HG02970 (cell line): Measurements from ENCODE around the gene G2E3.

Source experiments
- ATAC-seq: cut with Tn5 transposase; IDR thresholded peaks from one replicate; pipeline ENCODE4 v1.9.1; 2021; ENCODE audit warnings: mild to moderate bottlenecking, moderate library complexity, moderate number of reproducible peaks; ENCODE audit not compliant: unreplicated experiment, low FRiP score

The G2E3 gene

GRCh38 chr14:30648471-30648870, 89.5 kb downstream of the G2E3 start:
- ATAC-seq: no peak

- no peak for ATAC-seq
Measured at GRCh38 chr14:30651937-30652336, 93.0 kb downstream of the G2E3 start.

GRCh38 chr14:30655124-30655523, 96.2 kb downstream of the G2E3 start:
- ATAC-seq: no peak

GRCh38 chr14:30655658-30656057, 96.7 kb downstream of the G2E3 start:
- no peak for ATAC-seq

GRCh38 chr14:30656190-30656632, 97.3 kb downstream of the G2E3 start:
- ATAC-seq: no peak

GRCh38 chr14:30657050-30657449, 98.1 kb downstream of the G2E3 start:
- no peak for ATAC-seq

DNA sequence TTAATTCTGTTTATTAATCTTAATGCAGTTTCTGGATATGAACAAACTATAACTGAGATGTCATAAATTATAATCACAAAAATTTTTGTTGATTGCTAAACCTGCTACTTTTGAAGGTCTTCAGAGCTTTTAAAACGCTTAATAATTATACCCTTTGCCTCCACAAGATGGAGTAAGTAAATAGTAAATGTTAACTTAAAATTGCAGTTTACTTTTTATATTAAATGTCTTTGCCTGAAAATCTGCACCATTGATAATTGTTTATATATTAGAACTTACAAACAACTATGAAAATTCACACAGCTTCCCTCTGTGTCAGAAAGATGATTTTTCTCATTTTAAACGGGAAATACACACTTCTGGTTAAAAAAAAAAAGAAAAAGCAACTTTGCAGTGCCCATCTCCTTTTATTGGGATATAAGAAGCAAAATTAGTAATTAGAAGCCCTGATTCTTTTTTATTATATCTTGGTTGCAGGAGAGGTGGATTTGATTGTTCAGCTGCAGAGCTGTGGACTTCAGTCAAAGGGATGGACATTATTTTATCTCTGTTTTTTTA, 98.7 kb downstream of the G2E3 start:
- ATAC-seq: no peak

DNA sequence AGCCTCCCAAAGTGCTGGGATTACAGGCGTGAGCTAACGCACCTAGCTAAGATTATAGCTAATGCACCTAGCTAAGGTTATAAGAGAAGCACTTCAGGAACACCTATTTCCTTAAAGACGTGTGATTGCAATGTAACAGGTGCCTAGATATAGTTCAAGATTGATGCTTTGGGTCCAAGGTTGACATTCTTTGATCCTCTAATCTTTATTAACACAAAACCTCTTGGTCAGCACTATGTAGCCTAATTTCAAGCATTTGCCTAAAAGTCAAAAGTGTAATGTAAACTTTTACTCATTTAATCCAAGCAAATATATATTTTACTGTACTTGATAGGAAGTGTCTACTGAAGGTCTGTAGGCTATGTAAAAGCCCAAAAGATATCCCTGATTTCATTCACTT, 99.7 kb downstream of the G2E3 start:
- ATAC-seq: no peak

- ATAC-seq: no peak
Measured at GRCh38 chr14:30669594-30669993, 110.6 kb downstream of the G2E3 start.
